NCI-H2171 (cell line): ENCODE results near the gene COLEC12.

Experiments used
- DNase-seq: peaks from one replicate; lab custom pipeline; 2025; lab: John Stamatoyannopoulos, UW

The COLEC12 gene

DNA sequence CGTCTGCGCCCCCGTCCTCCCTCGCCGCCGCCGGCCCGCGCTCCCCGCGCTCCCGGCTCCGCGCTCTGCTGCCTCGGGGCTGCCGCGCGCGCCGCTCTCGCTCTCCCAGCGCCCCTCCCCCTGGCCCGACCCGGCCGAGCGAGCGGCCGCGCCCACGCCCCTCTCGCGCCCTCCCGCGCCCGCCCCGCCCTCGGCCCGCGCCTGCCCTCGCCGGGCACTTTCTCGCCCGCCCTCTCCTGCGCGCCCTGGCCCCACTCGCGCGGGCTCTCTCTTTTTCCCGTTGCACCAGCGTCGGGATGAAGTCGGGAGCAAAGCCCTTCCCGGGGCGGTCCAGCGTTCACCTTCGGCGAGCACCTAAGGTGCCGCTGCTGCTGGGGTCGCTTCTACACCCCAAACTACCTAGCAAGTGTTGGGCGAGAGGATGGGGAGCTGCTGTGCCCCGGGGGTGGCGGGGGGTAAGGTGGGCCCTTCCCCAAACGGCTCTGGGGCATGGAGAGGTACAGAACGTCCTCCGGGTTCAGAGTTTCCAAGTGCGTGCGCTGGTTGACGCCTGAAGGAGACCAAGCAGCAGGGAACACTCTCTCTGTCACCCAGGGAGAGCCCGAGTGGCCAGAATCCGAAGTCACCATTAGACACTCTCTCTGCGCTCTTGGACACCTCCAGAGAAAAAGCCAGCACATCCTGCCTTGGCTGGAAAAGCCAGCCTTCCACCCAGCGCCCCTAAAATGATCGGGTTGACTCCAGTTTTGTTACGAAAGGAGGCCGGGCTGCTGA lies at the start of gene COLEC12:
COLEC12 (minus strand) TSS at position 70 of the 774 bp plus-strand sequence. CDS start 187 bp downstream, outside the sequence.
- no peak for DNase-seq

GRCh38 chr18:549967-550366 lies 49.5 kb upstream of the COLEC12 start:
- no peak for DNase-seq

GRCh38 chr18:543447-544078 lies 43.1 kb upstream of the COLEC12 start:
- no peak for DNase-seq

GRCh38 chr18:533995-534601 lies 33.6 kb upstream of the COLEC12 start:
- DNase-seq: no peak

GRCh38 chr18:532632-533031 lies 32.1 kb upstream of the COLEC12 start:
- no peak for DNase-seq

DNA sequence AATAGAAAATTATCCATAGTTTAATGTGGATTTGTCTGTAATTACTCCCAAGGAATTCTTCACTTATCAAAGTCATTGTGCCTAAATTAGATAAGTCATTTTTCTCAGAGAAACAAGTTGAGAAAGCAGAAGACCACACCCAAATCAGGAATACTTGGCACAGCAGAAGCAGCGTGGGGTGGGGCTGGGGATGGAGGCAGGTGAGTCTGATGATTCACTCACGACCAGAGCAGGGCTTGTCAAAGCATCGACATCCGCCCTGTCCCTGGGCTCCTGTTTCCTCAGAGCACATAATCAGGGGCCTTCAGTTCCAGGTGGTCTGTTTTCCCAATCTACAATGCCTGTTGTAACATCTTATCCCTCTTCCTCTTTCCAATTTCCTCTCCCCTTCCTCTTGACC lies 31.5 kb upstream of the COLEC12 start:
- DNase-seq: no peak

- DNase-seq: no peak
These were observed 26.6 kb upstream of the COLEC12 start for GRCh38 chr18:527146-527545.

DNA sequence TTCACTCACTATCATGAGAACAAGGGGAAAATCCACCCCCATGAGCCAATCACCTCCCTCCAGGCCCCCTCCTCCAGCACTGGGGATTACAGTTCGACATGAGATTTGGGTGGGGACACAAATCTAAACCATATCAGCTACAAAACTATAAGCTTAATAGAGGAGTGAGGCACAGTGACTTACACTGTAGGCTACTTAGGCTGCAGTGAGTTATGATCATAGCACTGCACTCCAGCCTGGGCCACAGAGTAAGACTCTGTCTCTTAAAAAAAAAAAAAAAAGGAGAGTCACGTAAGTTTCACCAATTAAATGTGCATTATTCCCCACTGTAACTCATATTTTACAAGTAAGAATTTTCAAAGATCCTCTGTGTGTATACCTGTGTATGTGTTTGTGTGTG lies 26.2 kb upstream of the COLEC12 start:
- no peak for DNase-seq

DNA sequence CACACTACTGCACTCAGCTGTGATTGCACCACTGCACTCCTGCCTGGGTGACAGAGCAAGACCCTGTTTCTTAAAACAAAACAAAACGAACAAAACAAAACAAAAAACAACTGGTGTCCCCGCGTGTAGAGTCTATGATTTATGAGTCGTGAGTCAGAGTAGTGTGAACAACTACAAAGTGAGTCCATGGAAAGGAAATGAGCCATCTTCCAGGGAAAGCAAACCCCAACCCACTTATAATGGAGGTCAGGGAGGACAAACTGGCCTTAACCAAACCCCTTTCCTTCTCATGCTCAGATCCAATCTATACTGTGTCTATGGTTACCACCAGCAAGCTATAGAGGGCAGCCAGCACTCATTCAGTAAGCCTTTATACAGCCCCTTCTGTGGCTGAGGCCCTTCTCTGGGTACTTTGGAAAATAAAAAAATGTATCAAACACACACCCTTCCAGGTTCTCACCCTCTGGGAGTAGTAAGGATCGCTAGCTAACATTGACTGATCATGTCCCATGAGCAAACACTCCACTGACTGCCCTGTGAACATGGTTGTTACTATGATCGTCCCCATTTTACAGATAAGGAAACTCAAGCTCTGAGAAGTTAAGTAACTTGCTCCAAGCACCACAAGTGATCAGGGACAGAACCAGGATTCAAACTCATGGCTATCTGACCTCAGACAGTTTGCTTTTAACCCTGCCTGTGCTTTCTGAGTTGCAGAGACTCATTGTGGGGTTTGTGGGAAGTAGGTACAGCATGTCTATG lies 24.7 kb upstream of the COLEC12 start:
- DNase-seq: no peak

DNA sequence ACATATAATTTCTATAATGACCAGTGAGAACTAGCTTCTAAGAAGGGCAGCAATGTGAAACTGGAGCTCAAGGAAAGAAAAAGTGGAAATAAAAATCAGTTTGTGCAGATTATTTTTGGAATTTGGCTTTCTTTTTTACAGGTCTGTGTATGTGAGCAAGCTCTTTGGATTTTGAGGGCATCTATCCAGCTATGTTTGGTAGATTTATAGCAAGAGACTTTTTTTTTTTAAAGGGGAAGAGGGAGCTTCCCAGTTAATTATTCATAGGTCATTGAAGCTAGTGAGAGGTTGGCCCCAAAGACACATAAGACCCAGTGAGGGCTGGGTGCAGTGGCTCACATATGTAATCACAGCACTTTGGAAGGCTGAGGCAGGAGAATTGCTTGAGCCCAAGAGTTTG lies 24.0 kb upstream of the COLEC12 start:
- DNase-seq: no peak

GRCh38 chr18:523561-523960 lies 23.1 kb upstream of the COLEC12 start:
- no peak for DNase-seq

DNA sequence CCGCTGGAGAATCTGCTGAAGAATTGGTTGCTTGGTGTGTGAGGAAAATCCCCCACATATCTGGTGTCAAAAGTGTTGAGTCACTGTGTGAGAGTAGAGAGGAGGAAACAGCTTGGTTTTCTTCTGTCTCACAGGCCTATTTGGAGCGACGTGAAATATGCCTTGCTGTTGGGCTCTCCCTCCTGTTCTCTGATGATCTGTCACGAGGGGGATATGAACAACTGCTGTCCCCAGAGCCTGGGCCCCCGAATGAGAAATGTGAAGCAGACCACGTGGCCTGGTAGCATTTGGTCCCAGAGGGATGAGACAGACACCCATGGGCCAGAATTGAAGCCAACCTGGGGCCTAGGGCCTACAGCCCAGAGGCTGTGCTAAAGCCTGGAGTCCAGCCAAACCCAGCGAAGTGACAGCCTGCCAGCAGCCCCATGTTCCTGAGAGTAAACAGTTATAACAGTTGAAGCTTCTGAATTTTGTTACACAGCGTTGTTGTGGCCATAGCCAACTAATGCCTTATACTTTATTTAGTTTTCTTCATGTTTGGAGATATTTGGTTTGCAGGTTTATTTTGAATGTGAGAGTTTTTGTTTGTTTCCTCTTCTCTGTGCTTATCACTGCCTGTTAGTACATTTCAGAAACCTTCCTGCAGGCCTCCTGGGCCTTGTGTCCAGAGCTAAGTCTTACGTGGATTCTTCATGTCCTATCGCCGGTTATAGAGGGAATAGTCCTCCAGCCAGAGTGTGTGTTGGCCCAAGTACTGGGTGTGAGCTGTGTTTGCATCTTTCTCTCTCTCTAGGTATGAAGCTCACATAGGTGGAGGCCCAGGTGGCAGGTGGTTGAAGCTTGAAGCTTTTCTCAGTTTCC lies 18.7 kb upstream of the COLEC12 start:
- DNase-seq: no peak

DNA sequence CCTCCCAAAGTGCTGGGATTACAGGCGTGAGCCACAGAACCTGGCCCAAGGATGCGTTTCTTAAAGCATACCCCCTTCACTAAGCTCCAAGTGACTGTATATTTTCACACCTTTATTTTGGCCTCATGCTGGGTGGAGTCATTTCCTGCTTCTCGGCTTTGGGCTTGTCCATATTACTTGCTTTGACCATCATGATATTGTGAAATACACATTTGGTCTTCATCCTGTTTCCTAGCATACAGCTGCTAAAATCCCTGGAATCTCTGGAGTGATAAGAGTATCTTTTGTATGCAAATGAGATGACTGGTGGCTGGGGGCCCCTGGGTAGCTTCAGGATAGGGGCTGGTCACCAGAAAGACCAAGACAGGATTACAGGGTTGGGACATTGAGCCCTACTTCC lies 17.6 kb upstream of the COLEC12 start:
- no peak for DNase-seq

DNA sequence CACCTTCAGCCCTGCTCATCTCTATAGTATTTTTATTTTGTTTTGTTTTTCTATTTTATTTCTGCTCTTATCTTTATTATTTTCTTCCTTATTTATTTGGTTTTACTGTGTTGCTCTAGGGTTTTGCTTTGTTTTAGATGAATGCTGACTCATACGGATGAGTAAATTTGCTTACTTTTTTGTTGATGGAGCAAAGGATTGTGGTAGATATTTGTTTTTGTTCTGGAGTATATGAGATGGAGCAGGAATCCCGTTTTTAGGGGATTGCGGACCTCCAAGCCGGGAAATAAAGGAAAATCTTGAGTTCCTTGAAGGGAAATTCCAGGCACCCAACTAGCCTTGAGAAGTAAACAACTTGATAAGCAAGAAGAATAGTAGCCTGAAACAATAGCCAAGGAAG lies 15.3 kb upstream of the COLEC12 start:
- no peak for DNase-seq

GRCh38 chr18:515156-515815 lies 14.8 kb upstream of the COLEC12 start:
- DNase-seq: no peak

- no peak for DNase-seq
These were observed 13.5 kb upstream of the COLEC12 start for GRCh38 chr18:513826-514530.

- no peak for DNase-seq
These were observed 12.5 kb upstream of the COLEC12 start for GRCh38 chr18:512957-513356.

DNA sequence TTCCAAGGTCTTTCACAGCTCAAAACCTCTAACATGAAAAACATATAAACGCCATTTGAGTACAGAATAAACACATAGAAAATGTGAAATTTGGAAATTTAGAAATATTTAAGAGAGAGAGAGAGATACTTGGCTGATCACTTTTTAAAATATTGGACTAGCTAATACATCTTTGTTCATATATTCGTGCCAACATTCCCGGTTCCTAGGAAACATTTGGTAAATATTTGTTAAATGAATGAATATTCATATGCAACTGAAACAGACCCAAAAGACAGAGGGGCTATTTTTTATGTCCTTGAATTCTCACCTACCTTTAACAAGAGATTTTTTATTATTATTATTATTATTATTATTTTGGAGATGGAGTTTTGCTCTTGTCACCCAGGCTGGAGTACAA lies 8.3 kb upstream of the COLEC12 start:
- DNase-seq: no peak

GRCh38 chr18:507636-508035 lies 7.1 kb upstream of the COLEC12 start:
- DNase-seq: no peak

GRCh38 chr18:506801-507200 lies 6.3 kb upstream of the COLEC12 start:
- no peak for DNase-seq
